ENCODE data around the gene TMIGD1. TPM values are rescaled to one million over a fixed set of nuclear protein-coding genes. Genes with fewer than 3 reads are reported as not detected.
A peak's percentile ranks its signal among the peaks of the same experiment; 100 is the strongest.

The TMIGD1 gene
- total and polyA plus RNA-seq, 2 of the 13 experiments (the other 11 are each of a cell fraction or from before 2014, with no cell fraction given), result not detected

- TF ChIP-seq, protein P1, sequence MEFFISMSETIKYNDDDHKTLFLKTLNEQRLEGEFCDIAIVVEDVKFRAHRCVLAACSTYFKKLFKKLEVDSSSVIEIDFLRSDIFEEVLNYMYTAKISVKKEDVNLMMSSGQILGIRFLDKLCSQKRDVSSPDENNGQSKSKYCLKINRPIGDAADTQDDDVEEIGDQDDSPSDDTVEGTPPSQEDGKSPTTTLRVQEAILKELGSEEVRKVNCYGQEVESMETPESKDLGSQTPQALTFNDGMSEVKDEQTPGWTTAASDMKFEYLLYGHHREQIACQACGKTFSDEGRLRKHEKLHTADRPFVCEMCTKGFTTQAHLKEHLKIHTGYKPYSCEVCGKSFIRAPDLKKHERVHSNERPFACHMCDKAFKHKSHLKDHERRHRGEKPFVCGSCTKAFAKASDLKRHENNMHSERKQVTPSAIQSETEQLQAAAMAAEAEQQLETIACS (CRISPR knock-in tag; IDR thresholded peaks at IDR 0.05), result no peak
- no peak for TF ChIP-seq ZNF562 (CRISPR knock-in tag; IDR thresholded peaks at IDR 0.05; ENCODE audit: borderline replicate concordance)
- TF ChIP-seq YY1 (IDR thresholded peaks at IDR 0.05; ENCODE audit: insufficient read depth, insufficient replicate concordance, low read depth, low read length), result no peak
- TF ChIP-seq NCOR1 (IDR thresholded peaks at IDR 0.05; ENCODE audit: borderline replicate concordance, low read length), result no peak
- TF ChIP-seq NFYB (CRISPR knock-in tag; IDR thresholded peaks at IDR 0.05), result no peak
- no peak for TF ChIP-seq HIC2 (CRISPR knock-in tag; IDR thresholded peaks at IDR 0.05; ENCODE audit: low read depth)
- peak; percentile 83; the same call in 1 of the 2 replicates for TF ChIP-seq ZNF468 (CRISPR knock-in tag; IDR thresholded peaks at IDR 0.05)
- TF ChIP-seq ELF3 (CRISPR knock-in tag; IDR thresholded peaks at IDR 0.05), result no peak
- TF ChIP-seq STAG1 (CRISPR knock-in tag; IDR thresholded peaks at IDR 0.05), result no peak
- TF ChIP-seq NR1H2 (CRISPR knock-in tag; IDR thresholded peaks at IDR 0.05; ENCODE audit: borderline replicate concordance, low read depth), result no peak
- TF ChIP-seq ZNF850 (CRISPR knock-in tag; conservative IDR thresholded peaks at IDR 0.05), result no peak
- TF ChIP-seq FOXP1 (IDR thresholded peaks at IDR 0.05), result no peak
- no peak for TF ChIP-seq FOXP1 (CRISPR knock-in tag; IDR thresholded peaks at IDR 0.05)
- peak in 1 of 2 experiments; percentile 51; a peak in 2 of 4 replicates for TF ChIP-seq POLR2A (IDR thresholded peaks at IDR 0.05; ENCODE audit: insufficient read depth in 1 of 2, low read depth in 2 of 2, low read length in 2 of 2)
- TF ChIP-seq MAFG (CRISPR knock-in tag; IDR thresholded peaks at IDR 0.05), result no peak
- no peak for TF ChIP-seq ZSCAN12 (CRISPR knock-in tag; IDR thresholded peaks at IDR 0.05)
- peak; percentile 11; the same call in 1 of the 2 replicates for TF ChIP-seq TAF1 (CRISPR knock-in tag; IDR thresholded peaks at IDR 0.05)
- no peak for TF ChIP-seq ZNF33A (CRISPR knock-in tag; IDR thresholded peaks at IDR 0.05; ENCODE audit: borderline replicate concordance)
- no peak for TF ChIP-seq ZNF335 (CRISPR knock-in tag; IDR thresholded peaks at IDR 0.05)
- no peak for TF ChIP-seq FOXC1 (CRISPR knock-in tag; IDR thresholded peaks at IDR 0.05; ENCODE audit: borderline replicate concordance)
- peak; percentile 30; the same call in 1 of the 2 replicates for TF ChIP-seq POLR2AphosphoS5 (IDR thresholded peaks at IDR 0.05; ENCODE audit: low read depth, low read length)
- TF ChIP-seq ZMAT5 (CRISPR knock-in tag; IDR thresholded peaks at IDR 0.05; ENCODE audit: borderline replicate concordance, low read depth), result 0 out of 2 replicates have a peak, but pooled peaks have one; percentile 54
- TF ChIP-seq PHF8 (CRISPR knock-in tag; IDR thresholded peaks at IDR 0.05), result no peak; the same call in 1 of the 2 replicates
- no peak for TF ChIP-seq ZNF317 (CRISPR knock-in tag; IDR thresholded peaks at IDR 0.05)
Observed at GRCh38 chr17:30290696-30291542, 42.9 kb downstream of the TMIGD1 start (continued).
